OCI-LY3 (cell line): ENCODE measurements around the gene DCLK1.

Experiments used
- EZH2phosphoT487 ChIP-seq: fragments of 200-600 bp; shearing (Covaris generic); IDR thresholded peaks from 2 replicates; pipeline ENCODE4 v1.6.1; 2018; ENCODE audit warnings: antibody characterized with exemption, mixed run types, low read depth
- TF ChIP-seq, protein P1 (sequence below): fragments of 200-600, 300-600 bp; sonication (generic); IDR thresholded peaks from 2 replicates; pipeline ENCODE4 v1.5.1; 2014; ENCODE audit warnings: antibody characterized with exemption, low read length, low read depth

- TF ChIP-seq, protein P1, sequence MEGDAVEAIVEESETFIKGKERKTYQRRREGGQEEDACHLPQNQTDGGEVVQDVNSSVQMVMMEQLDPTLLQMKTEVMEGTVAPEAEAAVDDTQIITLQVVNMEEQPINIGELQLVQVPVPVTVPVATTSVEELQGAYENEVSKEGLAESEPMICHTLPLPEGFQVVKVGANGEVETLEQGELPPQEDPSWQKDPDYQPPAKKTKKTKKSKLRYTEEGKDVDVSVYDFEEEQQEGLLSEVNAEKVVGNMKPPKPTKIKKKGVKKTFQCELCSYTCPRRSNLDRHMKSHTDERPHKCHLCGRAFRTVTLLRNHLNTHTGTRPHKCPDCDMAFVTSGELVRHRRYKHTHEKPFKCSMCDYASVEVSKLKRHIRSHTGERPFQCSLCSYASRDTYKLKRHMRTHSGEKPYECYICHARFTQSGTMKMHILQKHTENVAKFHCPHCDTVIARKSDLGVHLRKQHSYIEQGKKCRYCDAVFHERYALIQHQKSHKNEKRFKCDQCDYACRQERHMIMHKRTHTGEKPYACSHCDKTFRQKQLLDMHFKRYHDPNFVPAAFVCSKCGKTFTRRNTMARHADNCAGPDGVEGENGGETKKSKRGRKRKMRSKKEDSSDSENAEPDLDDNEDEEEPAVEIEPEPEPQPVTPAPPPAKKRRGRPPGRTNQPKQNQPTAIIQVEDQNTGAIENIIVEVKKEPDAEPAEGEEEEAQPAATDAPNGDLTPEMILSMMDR: no peak
- no peak for TF ChIP-seq EZH2phosphoT487
These were observed 345.4 kb downstream of the DCLK1 start for GRCh38 chr13:35785576-35786303.
